HG02852 (cell line): ENCODE measurements around the gene EFCAB8.

Source experiments
- ATAC-seq: cut with Tn5 transposase; IDR thresholded peaks from one replicate; pipeline ENCODE4 v1.9.1; 2021; ENCODE audit warnings: mild to moderate bottlenecking, moderate library complexity; ENCODE audit not compliant: unreplicated experiment

The EFCAB8 gene

GRCh38 chr20:33005908-33006775 is 147.4 kb downstream of the EFCAB8 start:
- ATAC-seq: no peak

DNA sequence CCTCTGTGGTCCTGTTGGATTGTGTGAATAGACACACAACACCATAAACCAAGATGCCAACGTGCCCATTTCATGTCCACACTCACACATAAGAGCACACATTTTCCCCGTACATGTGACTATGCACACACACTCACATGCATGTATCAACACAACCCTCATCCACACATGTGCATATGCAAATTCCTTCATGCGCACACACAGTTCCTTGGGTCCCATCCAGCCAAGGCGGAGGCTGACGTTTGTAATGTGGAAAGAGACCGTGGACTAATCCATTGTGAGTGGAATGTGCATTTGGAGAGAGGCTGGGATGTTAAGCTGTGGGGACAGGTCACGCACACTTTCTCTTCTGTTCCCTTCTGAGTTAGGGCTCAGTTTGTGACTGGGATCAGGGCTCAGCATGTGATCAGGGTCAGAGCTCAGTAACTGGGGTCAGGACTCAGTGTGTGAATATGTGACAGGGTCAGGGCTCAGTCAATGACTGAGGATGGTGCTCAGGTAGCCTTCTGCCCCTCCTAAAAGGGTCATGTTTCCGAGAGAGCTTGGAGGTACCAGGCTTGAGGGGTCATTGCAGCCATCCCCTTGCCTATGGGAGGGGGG is 148.2 kb downstream of the EFCAB8 start:
- no peak for ATAC-seq

DNA sequence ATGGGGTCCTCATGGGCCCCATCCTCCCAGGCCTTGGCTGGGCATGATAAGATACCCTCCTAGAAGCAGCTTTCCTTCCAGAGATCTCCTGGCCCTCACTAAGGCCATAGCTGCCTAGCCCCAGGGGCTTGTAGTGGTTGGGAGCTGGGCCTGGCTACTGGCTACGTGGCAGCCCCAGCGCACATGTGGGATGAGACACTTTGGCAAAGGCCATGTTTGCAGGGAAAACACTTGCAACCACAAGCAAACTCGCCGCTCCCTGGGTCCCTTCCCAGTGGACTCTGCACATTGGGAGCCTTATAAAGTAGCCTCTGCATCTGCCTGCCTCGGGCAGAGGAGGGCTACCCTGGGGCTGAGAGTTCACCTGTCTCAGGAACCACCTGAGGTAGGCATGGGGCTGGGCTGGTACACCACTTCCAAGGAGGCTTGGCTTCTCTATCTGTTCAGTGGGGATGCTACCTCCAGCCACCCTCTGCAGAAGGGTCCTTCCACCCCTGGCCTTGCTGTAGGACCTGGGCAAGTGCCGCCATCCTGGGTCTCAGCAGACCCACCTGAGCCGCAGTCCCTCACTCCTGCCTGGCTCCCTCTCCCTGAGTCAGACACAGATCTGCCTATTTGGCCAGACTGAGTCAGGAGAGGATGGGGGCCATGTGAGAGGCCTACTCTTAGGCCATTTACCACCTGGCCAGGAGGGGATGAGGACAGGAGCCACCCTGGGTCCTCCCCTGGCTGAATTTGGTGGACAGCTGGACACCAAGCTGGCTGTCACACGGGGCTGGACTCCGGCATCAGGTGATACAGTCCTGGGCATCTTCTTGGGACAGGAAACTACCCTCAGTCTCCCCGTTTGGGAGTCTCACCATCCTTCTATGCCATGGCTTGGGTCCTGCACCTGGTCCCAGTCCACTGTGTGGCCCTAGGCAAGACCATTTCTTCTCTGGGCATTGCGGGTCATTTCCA is 148.9 kb downstream of the EFCAB8 start, which contains the start of gene BPIFB2:
BPIFB2 (plus strand) TSS at position 329 of the 960 bp plus-strand sequence. CDS start 871 bp downstream, outside the sequence.
- ATAC-seq: no peak

DNA sequence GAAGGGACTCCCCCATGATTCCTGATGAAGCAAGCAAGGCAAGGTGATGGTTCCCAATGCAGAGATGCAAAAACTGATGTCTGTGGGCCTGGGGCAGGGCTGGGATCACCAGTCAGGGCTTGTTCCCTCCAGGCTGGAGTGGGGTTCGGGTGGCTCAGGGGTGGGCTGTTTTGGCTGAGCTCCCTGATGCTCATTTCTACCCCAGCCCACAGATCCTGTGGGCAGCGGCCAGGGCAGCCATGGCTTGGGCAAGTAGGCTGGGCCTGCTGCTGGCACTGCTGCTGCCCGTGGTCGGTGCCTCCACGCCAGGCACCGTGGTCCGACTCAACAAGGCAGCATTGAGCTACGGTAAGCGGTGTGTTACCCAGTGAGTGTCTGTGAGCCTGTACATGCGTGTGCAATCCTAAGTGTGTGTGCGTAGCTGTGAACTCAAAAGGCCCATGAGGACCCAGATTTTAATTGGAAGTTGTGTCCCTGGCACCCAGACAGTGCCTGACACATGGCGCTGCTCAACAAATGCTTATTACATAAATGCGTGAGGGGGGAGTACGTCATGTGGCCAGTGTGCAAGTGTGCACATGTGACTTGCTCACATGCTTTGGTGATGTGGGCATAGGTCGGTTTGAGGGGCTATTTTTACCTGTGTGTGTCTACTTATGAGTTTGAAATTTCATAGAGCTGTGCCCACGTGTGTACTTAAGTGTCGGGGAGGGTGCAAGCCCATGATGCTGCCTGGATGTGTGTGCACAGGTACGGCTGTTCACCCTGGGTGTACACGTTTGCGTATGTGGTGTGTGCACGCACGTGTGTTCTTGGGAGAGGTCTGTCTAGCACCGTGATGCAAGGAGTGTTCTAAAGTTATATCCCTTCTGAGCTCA is 149.9 kb downstream of the EFCAB8 start:
- ATAC-seq: no peak

GRCh38 chr20:33009214-33010132 is 150.8 kb downstream of the EFCAB8 start:
- no peak for ATAC-seq

DNA sequence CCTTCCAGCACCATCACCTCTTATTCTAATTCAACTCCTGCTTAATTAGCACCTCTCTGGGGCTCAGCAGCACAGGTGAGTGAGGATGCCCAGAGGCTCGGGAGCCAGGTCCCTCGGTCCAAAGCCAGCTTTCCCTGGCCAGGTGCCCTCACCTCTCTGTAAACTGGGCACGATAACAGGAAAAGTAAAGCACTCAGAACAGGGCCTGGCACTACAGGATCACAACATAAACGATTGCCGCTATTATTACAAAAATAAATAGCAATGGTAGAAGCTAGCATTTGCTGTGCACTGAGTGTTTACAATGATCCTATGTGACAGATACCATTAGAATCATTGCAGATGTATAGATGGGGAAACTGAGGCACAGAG is 151.4 kb downstream of the EFCAB8 start:
- no peak for ATAC-seq

GRCh38 chr20:33010674-33011449 is 152.1 kb downstream of the EFCAB8 start:
- ATAC-seq: no peak
